Loucy (cell line): ENCODE results near the gene NFATC1.

ENCODE experiments used
- H2AFZ ChIP-seq: fragments of 200-600 bp; sonication (generic); 2 replicates; pipeline ENCODE4 v1.6.0; 2016; ENCODE audit warnings: antibody characterized with exemption, mild to moderate bottlenecking, low read length, moderate library complexity
- H3F3A ChIP-seq: fragments of 200-600 bp; 2 replicates; pipeline ENCODE4 v1.6.0; 2016; ENCODE audit warnings: antibody characterized with exemption, low read depth, mild to moderate bottlenecking
- H3K27me3 ChIP-seq: fragments of 200-600 bp; sonication (generic); 2 replicates; pipeline ENCODE4 v1.6.1; 2014; ENCODE audit warnings: low read length, mild to moderate bottlenecking; ENCODE audit not compliant: insufficient read depth, poor library complexity, severe bottlenecking
- H3K36me3 ChIP-seq: fragments of 200-600 bp; sonication (generic); 2 replicates; pipeline ENCODE4 v1.6.1; 2016; ENCODE audit warnings: low read length; ENCODE audit not compliant: insufficient read depth
- H3K4me1 ChIP-seq: fragments of 200-600 bp; sonication (generic); 2 replicates; pipeline ENCODE4 v1.5.1; 2014; ENCODE audit warnings: low read length, mild to moderate bottlenecking; ENCODE audit not compliant: insufficient read depth, poor library complexity, severe bottlenecking
- H3K4me2 ChIP-seq: fragments of 200-600 bp; sonication (generic); 2 replicates; pipeline ENCODE4 v1.6.0; 2014; ENCODE audit warnings: antibody characterized with exemption, low read length, low read depth, mild to moderate bottlenecking; ENCODE audit not compliant: poor library complexity, severe bottlenecking
- H3K4me3 ChIP-seq: fragments of 200-600 bp; sonication (generic); 2 replicates; pipeline ENCODE4 v1.5.1; 2014; ENCODE audit warnings: low read length, mild to moderate bottlenecking, mixed read lengths; ENCODE audit not compliant: poor library complexity, severe bottlenecking
- H3K79me2 ChIP-seq: fragments of 200-600 bp; sonication (generic); 2 replicates; pipeline ENCODE4 v1.6.1; 2014; ENCODE audit warnings: low read length; ENCODE audit not compliant: insufficient read depth
- H3K9ac ChIP-seq: fragments of 200-600 bp; sonication (generic); 2 replicates; pipeline ENCODE4 v1.6.0; 2014; ENCODE audit warnings: mild to moderate bottlenecking, low read depth, low read length, moderate library complexity; ENCODE audit not compliant: poor library complexity, severe bottlenecking
- H3K9me2 ChIP-seq: fragments of 200-600 bp; sonication (generic); replicated peaks from 2 replicates; pipeline ENCODE4 v1.6.1; 2016; ENCODE audit warnings: low read depth, low read length, mixed read lengths
- H3K9me3 ChIP-seq: fragments of 200-600 bp; sonication (generic); 2 replicates; pipeline ENCODE4 v1.6.1; 2014; ENCODE audit warnings: mild to moderate bottlenecking, antibody characterized with exemption, low read length, low read depth; ENCODE audit not compliant: insufficient read depth
- H4K20me1 ChIP-seq: fragments of 200-600 bp; sonication (generic); 2 replicates; pipeline ENCODE4 v1.6.0; 2014; ENCODE audit warnings: antibody characterized with exemption, low read length, mild to moderate bottlenecking; ENCODE audit not compliant: insufficient read depth, poor library complexity, severe bottlenecking
- CTCF ChIP-seq: fragments of 200-600 bp; sonication (generic); conservative IDR thresholded peaks from 2 replicates; pipeline ENCODE4 v1.5.1; 2014; ENCODE audit warnings: mild to moderate bottlenecking, antibody characterized with exemption, low read length
- EZH2phosphoT487 ChIP-seq: fragments of 200-600 bp; IDR thresholded peaks from 2 replicates; pipeline ENCODE4 v1.6.1; 2018; ENCODE audit warnings: antibody characterized with exemption, mild to moderate bottlenecking, moderate library complexity, borderline replicate concordance

NFATC1 gene

GRCh38 chr18:79399275-79400081 is 3.7 kb downstream of the NFATC1 start:
- TF ChIP-seq CTCF (no peak), EZH2phosphoT487 (no peak)
- H3K9me2 ChIP-seq, result no peaks in the 10 kb centered on the region
- no peaks in the 10 kb centered on the region for H3K36me3 ChIP-seq
- H3K4me1 ChIP-seq, result peaks cover 52% of the 10 kb centered on the region
- H3K9me3 ChIP-seq, result no peaks in the 10 kb centered on the region
- H3K79me2 ChIP-seq, result peaks cover 56% of the 10 kb centered on the region
- peak overlapping the region; percentile 59; the same call in 1 of the 2 replicates for H2AFZ ChIP-seq
- peaks cover 12% of the 10 kb centered on the region for H4K20me1 ChIP-seq
- peak overlapping the region; percentile 94 for H3K9ac ChIP-seq
- no peaks in the 10 kb centered on the region for H3K27me3 ChIP-seq
- H3F3A ChIP-seq, result no peaks in the 10 kb centered on the region
- H3K4me2 ChIP-seq, result peak overlapping the region; percentile 74
- H3K4me3 ChIP-seq, result peak overlapping the region; percentile 70

- Histone ChIP-seq H3K79me2 (peaks cover 63% of the 10 kb centered on the region), H3K36me3 (no peaks in the 10 kb centered on the region), H3K9ac (peak overlapping the region; percentile 94), H3K4me2 (peak overlapping the region; percentile 74), H3K27me3 (no peaks in the 10 kb centered on the region), H3F3A (no peaks in the 10 kb centered on the region), H3K4me3 (peak overlapping the region; percentile 70), H4K20me1 (peaks cover 18% of the 10 kb centered on the region), H3K4me1 (peaks cover 52% of the 10 kb centered on the region), H3K9me2 (no peaks in the 10 kb centered on the region), H2AFZ (peak overlapping the region; percentile 59; the same call in 1 of the 2 replicates), H3K9me3 (no peaks in the 10 kb centered on the region)
- TF ChIP-seq EZH2phosphoT487 (no peak), CTCF (no peak)
Observed at GRCh38 chr18:79400091-79400590, 4.4 kb downstream of the NFATC1 start.

- no peaks in the 10 kb centered on the region for H3K9me2 ChIP-seq
- peak overlapping the region; percentile 94 for H3K9ac ChIP-seq
- H3K79me2 ChIP-seq, result peaks cover 69% of the 10 kb centered on the region
- peaks cover 59% of the 10 kb centered on the region for H3K4me1 ChIP-seq
- peaks cover 18% of the 10 kb centered on the region for H4K20me1 ChIP-seq
- no peaks in the 10 kb centered on the region for H3K9me3 ChIP-seq
- H3K4me3 ChIP-seq, result peak overlapping the region; percentile 70
- H3K27me3 ChIP-seq, result no peaks in the 10 kb centered on the region
- H3K36me3 ChIP-seq, result no peaks in the 10 kb centered on the region
- H2AFZ ChIP-seq, result peak overlapping the region; percentile 48; the same call in 1 of the 2 replicates
- peak overlapping the region; percentile 68 for H3K4me2 ChIP-seq
- H3F3A ChIP-seq, result no peaks in the 10 kb centered on the region
- TF ChIP-seq EZH2phosphoT487 (no peak), CTCF (no peak)
Observed at GRCh38 chr18:79400591-79401381, 5.1 kb downstream of the NFATC1 start.
